GM19239 (cell line): ENCODE results near the gene TUBA4B.
"Not testable (repeated sequence)": the region's sequence is repeated elsewhere in the genome, so short reads cannot be mapped to it uniquely, and the experiment has no call there.

Experiments
- DNase-seq: peaks from one replicate; pipeline ENCODE4 v3.0.0; 2011; ENCODE audit warnings: low spot score; ENCODE audit not compliant: insufficient read length
- FAIRE-seq: peaks from 2 replicates; lab custom pipeline; 2011; peaks lifted over from hg19 to GRCh38; lab: Jason Lieb, UNC

The TUBA4B gene

DNA sequence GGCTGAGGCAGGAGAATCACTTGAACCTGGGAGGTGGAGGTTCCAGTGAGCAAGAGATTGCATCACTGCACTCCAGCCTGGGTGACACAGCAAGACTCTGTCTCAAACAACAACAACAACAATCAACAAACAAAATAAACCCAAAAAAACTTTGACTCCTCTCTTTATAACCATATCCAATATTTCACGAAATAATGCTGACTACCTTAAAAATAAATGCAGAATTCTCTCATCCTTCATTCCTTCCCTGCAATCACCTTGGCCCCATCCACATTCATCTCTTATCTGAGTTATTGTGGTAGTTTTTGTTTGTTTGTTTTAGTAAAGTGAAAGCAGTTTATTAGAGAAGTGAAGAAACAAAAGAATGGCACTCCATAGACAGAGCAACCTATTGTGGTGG lies 53.0 kb downstream of the TUBA4B start:
- FAIRE-seq (no peak), DNase-seq (no peak)

DNA sequence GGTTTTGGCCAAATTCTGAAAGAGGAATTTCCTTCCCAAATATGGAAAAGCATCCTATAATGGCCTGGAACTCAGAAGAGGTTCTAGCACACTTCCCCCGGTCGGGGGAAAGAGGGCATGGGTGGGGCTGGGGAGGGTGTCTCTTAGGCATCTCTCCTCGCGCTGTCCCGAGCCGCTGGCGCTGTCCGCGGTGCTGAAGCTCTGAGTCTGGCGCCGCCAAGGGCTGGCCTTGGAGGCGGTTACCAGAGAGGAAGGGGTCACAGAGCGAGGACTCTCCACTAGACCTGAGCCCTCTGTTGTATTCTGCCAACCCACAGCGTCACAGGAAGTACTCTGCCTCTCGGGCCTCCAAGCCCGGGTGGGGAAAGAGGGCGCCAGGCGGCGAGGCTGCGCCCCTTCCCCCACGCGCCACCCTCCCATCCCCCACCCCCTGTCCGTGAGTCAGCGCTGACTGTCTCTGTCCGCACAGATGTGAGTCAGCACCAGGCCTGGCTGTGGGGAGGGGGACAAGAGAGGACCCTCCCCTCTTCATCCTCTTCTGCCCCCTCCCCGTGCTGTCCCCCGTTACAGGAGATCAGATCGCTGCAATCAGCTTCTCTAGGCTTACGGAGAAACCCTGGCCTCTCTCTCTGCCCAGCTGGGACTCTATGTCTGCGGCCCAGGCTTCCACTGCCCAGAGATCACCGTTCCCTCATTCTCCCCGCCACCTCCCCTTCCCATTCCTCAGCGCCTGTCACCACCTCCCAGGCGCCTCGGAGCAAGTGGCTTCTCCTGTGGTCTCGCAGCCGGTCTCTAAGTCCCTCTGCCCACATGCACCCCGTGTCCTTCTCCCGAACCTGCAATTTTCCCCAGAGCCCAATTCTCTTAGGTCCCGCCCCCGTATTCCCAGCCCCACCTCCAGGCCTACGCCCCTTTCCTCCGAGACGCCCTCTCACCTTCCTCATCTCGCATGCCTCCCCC lies 55.4 kb downstream of the TUBA4B start:
- peak; percentile 81 for DNase-seq
- no peak for FAIRE-seq

DNA sequence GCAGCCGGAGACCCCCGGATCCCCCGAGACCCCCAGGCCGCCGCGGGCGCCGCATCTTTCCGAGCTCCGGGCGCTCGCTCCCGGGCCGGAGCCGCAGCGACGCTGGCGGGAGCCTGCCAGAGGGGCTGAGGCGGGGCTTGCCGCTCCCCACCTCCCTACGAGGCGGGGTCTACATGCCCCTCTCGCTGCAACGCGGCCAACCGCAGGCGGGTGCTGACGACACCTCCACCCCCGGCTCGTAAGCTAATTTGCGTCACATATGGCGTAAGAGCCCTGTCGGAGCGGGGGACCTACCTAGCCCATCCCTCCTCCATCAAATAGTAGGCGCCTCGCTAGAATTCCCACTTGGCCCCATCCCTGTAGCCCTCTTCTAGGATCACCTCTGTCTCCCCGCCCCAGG lies 56.2 kb downstream of the TUBA4B start, which contains the start of gene PTPRN:
TSS of gene PTPRN (minus strand) at position 124 of the 400 bp plus-strand sequence. CDS start at position 55, 69 bp downstream.
- DNase-seq: no peak
- no peak for FAIRE-seq

DNA sequence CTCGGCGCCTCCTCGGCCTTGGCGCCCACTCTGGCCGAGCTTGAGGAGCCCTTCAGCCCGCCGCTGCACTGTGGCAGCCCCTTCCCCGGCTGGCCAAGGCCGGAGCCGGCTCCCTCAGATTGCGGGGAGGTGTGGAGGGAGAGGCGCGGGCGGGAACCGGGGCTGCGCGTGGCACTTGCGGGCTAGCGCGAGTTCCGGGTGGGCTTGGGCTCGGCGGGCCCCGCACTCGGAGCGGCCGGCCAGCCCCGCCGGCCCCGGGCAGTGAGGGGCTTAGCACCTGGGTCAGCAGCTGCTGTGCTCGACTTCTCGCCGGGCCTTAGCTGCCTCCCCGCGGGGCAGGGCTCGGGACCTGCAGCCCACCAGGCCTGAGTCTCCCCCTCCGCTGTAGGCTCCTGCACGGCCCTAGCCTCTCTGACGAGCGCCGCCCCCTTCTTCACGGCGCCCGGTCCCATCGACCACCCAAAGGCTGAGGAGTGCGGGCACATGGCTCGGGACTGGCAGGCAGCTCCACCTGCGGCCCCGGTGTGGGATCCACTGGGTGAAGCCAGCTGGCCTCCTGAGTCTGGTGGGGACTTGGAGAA lies 59.7 kb downstream of the TUBA4B start:
- FAIRE-seq, DNase-seq: not testable (repeated sequence)

DNA sequence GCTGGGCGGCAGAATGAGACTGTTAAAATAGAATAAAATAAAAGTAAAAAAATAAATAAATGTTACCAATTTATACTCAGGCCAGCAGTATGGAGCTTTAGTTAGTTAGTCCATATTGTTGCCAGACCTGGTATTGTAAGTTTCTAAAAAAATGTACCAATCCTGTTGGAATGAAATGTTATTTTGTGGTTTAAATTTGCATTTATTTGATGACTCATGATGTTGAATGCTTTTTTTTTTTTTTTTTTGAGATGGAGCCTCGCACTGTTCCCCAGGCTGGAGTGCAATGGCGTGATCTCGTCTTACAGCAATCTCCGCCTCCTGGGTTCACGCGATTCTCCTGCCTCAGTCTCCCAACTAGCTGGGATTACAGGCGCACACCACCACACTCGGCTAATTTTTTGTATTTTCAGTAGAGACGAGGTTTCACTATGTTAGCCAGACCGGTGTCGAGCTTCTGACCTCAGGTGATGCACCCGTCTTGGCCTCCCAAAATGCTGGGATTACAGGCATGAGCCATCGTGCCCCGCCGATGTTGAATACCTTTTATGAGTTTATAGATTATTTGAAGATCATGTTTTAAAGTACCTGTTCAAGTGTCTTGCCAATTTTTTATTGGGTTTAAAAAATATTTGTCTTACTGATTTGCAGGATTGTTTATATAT lies 61.9 kb downstream of the TUBA4B start:
- DNase-seq (no peak), FAIRE-seq (no peak)
